GM18526 (cell line): ENCODE data around the gene INTS6.

Experiments used
- POLR2A ChIP-seq: IDR thresholded peaks from 3 replicates; pipeline ENCODE4 v1.6.1; 2011; ENCODE audit not compliant: insufficient read length; ENCODE audit errors: extremely low read depth

INTS6 gene

GRCh38 chr13:51325837-51326236, 127.0 kb downstream of the INTS6 start:
- TF ChIP-seq POLR2A: no peak

- no peak for TF ChIP-seq POLR2A
Measured at GRCh38 chr13:51324714-51325420, 128.0 kb downstream of the INTS6 start.

- no peak for TF ChIP-seq POLR2A
Measured at GRCh38 chr13:51323824-51324511, 128.9 kb downstream of the INTS6 start.

GRCh38 chr13:51322826-51323225, 130.0 kb downstream of the INTS6 start:
- TF ChIP-seq POLR2A: no peak

- no peak for TF ChIP-seq POLR2A
Measured at GRCh38 chr13:51321836-51322235, 131.0 kb downstream of the INTS6 start.

GRCh38 chr13:51318876-51319275, 134.0 kb downstream of the INTS6 start:
- TF ChIP-seq POLR2A: no peak

GRCh38 chr13:51318015-51318414, 134.8 kb downstream of the INTS6 start:
- TF ChIP-seq POLR2A: no peak

- no peak for TF ChIP-seq POLR2A
Measured at GRCh38 chr13:51317262-51317661, 135.6 kb downstream of the INTS6 start.

- no peak for TF ChIP-seq POLR2A
Measured at GRCh38 chr13:51313619-51314018, 139.2 kb downstream of the INTS6 start.

GRCh38 chr13:51311957-51312520, 140.8 kb downstream of the INTS6 start:
- TF ChIP-seq POLR2A: no peak
